Measurements from ENCODE around the gene ZIK1. TPM values are rescaled to one million over a fixed set of nuclear protein-coding genes. Genes with fewer than 3 reads are reported as not detected.

Gene ZIK1
- total and polyA plus RNA-seq, 2 experiments from 2014 or later = 3.8 to 7.1 TPM

GRCh38 chr19:57559008-57559403, 24.9 kb upstream of the ZIK1 start:
- no peak for TF ChIP-seq EZH2phosphoT487 (IDR thresholded peaks at IDR 0.05; ENCODE audit: low read depth, severe bottlenecking, unreplicated experiment)
- TF ChIP-seq EZH2 (IDR thresholded peaks at IDR 0.05; ENCODE audit: borderline replicate concordance) = no peak
- TF ChIP-seq CTCF (IDR thresholded peaks at IDR 0.05; ENCODE audit: poor library complexity) = no peak
- DNase-seq (ENCODE audit: low spot score) = peak; percentile 21

GRCh38 chr19:57559404-57560025, 24.4 kb upstream of the ZIK1 start, which contains the start of gene ZNF550:
ZNF550 (minus strand) TSS chr19:57559863; CDS start chr19:57559682, 181 bp downstream.
- no peak for TF ChIP-seq EZH2 (IDR thresholded peaks at IDR 0.05; ENCODE audit: borderline replicate concordance)
- TF ChIP-seq EZH2phosphoT487 (IDR thresholded peaks at IDR 0.05; ENCODE audit: low read depth, severe bottlenecking, unreplicated experiment) = no peak
- no peak for TF ChIP-seq CTCF (IDR thresholded peaks at IDR 0.05; ENCODE audit: poor library complexity)
- H3K79me2 ChIP-seq = peaks cover 30% of the 10 kb centered on the region
- peak within 1 kb of the TSS; percentile 69 for H3K27ac ChIP-seq
- peaks cover 6% of the 10 kb centered on the region for H3K36me3 ChIP-seq (replicated peaks; ENCODE audit: insufficient read depth, low read depth)
- peak within 1 kb of the TSS; percentile 84 for H3K4me3 ChIP-seq
- H3K9me3 ChIP-seq (ENCODE audit: low read depth) = peaks cover 7% of the 10 kb centered on the region
- H3K27me3 ChIP-seq = no peaks in the 10 kb centered on the region
- H3K4me2 ChIP-seq = peak within 1 kb of the TSS; percentile 97
- DNase-seq (ENCODE audit: low spot score) = peak; percentile 92
- peaks cover 2% of the 10 kb centered on the region for H4K20me1 ChIP-seq (ENCODE audit: insufficient read depth, poor library complexity, severe bottlenecking)
- WGBS (ENCODE audit: low lambda C conversion rate, missing lambda C conversion rate) = under 1% methylated on average over 55 of the region's 56 CpGs
- H3K4me1 ChIP-seq (ENCODE audit: insufficient read depth) = peaks cover 12% of the 10 kb centered on the region
- H3K9me2 ChIP-seq (replicated peaks; ENCODE audit: insufficient read depth) = no peaks in the 10 kb centered on the region
- H2AFZ ChIP-seq = peak within 1 kb of the TSS; percentile 91

More at GRCh38 chr19:57559008-57559403, 24.9 kb upstream of the ZIK1 start:
- no peaks in the 10 kb centered on the region for H3K9me2 ChIP-seq (replicated peaks; ENCODE audit: insufficient read depth)
- peaks cover 6% of the 10 kb centered on the region for H3K36me3 ChIP-seq (replicated peaks; ENCODE audit: insufficient read depth, low read depth)
- peaks cover 11% of the 10 kb centered on the region for H3K9me3 ChIP-seq (ENCODE audit: low read depth)
- peak overlapping the region; percentile 97 for H3K4me2 ChIP-seq
- H3K4me3 ChIP-seq = peak overlapping the region; percentile 84
- H3K4me1 ChIP-seq (ENCODE audit: insufficient read depth) = peaks cover 12% of the 10 kb centered on the region
- peaks cover 30% of the 10 kb centered on the region for H3K79me2 ChIP-seq
- peak overlapping the region; percentile 91 for H2AFZ ChIP-seq
- peaks cover 2% of the 10 kb centered on the region for H4K20me1 ChIP-seq (ENCODE audit: insufficient read depth, poor library complexity, severe bottlenecking)
- 1% methylated on average over 22 of the region's 22 CpGs for WGBS (ENCODE audit: low lambda C conversion rate, missing lambda C conversion rate)
- H3K27ac ChIP-seq = peak overlapping the region; percentile 69
- H3K27me3 ChIP-seq = no peaks in the 10 kb centered on the region

- Histone ChIP-seq H3K4me3 (no peak overlapping the region), H3K27ac (no peak overlapping the region), H4K20me1 (ENCODE audit: insufficient read depth, poor library complexity, severe bottlenecking) (peaks cover 2% of the 10 kb centered on the region), H3K4me2 (peak overlapping the region; percentile 97), H3K27me3 (no peaks in the 10 kb centered on the region), H3K9me3 (ENCODE audit: low read depth) (peaks cover 7% of the 10 kb centered on the region), H3K36me3 (replicated peaks; ENCODE audit: insufficient read depth, low read depth) (peaks cover 6% of the 10 kb centered on the region), H3K9me2 (replicated peaks; ENCODE audit: insufficient read depth) (no peaks in the 10 kb centered on the region), H3K79me2 (peaks cover 30% of the 10 kb centered on the region), H3K4me1 (ENCODE audit: insufficient read depth) (peaks cover 12% of the 10 kb centered on the region), H2AFZ (peak overlapping the region; percentile 43)
- DNase-seq (ENCODE audit: low spot score) = no peak
- WGBS (ENCODE audit: low lambda C conversion rate, missing lambda C conversion rate) = 84% methylated on average over 23 of the region's 23 CpGs
- no peak for TF ChIP-seq EZH2phosphoT487 (IDR thresholded peaks at IDR 0.05; ENCODE audit: low read depth, severe bottlenecking, unreplicated experiment)
- TF ChIP-seq CTCF (IDR thresholded peaks at IDR 0.05; ENCODE audit: poor library complexity) = no peak
- TF ChIP-seq EZH2 (IDR thresholded peaks at IDR 0.05; ENCODE audit: borderline replicate concordance) = no peak
Observed at GRCh38 chr19:57560049-57560491, 23.9 kb upstream of the ZIK1 start.
